Epithelial cell of esophagus (primary cell): ENCODE data around the gene CLPSL1.
A peak's percentile ranks its signal among the peaks of the same experiment; 100 is the strongest.

Experiments
- DNase-seq: peaks from one replicate; pipeline ENCODE4 v3.0.0; 2010; ENCODE audit warnings: low read depth
- H3K4me3 ChIP-seq: 2 replicates; pipeline ENCODE4 v1.5.1; 2011; ENCODE audit warnings: mild to moderate bottlenecking, low read length, control low read depth
- TF ChIP-seq, protein P1 (sequence below): IDR thresholded peaks from 2 replicates; pipeline ENCODE4 v1.5.1; 2011; ENCODE audit warnings: low read depth, mild to moderate bottlenecking, low read length, control low read depth, inconsistent platforms; ENCODE audit not compliant: insufficient read depth; ENCODE audit errors: missing control alignments

The CLPSL1 gene

GRCh38 chr6:35736982-35737412, 43.8 kb upstream of the CLPSL1 start, which contains the start of gene ARMC12:
ARMC12 (plus strand) TSS chr6:35737032; CDS start chr6:35737109, 77 bp downstream.
- TF ChIP-seq, protein P1, sequence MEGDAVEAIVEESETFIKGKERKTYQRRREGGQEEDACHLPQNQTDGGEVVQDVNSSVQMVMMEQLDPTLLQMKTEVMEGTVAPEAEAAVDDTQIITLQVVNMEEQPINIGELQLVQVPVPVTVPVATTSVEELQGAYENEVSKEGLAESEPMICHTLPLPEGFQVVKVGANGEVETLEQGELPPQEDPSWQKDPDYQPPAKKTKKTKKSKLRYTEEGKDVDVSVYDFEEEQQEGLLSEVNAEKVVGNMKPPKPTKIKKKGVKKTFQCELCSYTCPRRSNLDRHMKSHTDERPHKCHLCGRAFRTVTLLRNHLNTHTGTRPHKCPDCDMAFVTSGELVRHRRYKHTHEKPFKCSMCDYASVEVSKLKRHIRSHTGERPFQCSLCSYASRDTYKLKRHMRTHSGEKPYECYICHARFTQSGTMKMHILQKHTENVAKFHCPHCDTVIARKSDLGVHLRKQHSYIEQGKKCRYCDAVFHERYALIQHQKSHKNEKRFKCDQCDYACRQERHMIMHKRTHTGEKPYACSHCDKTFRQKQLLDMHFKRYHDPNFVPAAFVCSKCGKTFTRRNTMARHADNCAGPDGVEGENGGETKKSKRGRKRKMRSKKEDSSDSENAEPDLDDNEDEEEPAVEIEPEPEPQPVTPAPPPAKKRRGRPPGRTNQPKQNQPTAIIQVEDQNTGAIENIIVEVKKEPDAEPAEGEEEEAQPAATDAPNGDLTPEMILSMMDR = no peak
- no peak for DNase-seq
- H3K4me3 ChIP-seq = no peak within 1 kb of the TSS

- TF ChIP-seq, protein P1 = peak; percentile 80
- DNase-seq = peak; percentile 81
These were observed 43.2 kb upstream of the CLPSL1 start for GRCh38 chr6:35737413-35738211.

GRCh38 chr6:35739645-35740524, 40.9 kb upstream of the CLPSL1 start:
- TF ChIP-seq, protein P1 = no peak
- DNase-seq = no peak
- H3K4me3 ChIP-seq = no peak overlapping the region

More at GRCh38 chr6:35737413-35738211, 43.2 kb upstream of the CLPSL1 start:
- H3K4me3 ChIP-seq = no peak overlapping the region

DNA sequence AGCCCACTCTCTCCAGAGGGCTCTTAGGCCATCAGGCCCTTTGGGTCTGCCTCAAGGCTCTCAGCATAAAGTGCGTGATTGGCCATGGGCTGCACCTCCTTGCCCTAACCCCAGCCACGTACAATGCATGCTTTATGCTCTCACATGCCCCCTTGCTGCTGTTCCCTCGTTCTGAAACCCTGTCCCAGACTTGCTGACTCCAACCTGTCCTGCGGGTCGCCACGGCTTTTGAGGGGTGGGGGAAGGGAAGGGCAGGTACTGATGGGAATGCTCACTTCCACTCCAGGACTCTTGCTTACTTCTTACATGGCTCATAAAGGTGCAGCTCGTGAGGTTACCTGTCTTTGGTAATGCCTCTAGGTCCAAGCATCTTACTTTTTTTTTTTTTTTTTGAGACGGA, 38.0 kb upstream of the CLPSL1 start:
- DNase-seq = no peak
- TF ChIP-seq, protein P1 = no peak
- H3K4me3 ChIP-seq = no peak overlapping the region

- no peak for DNase-seq
- no peak overlapping the region for H3K4me3 ChIP-seq
- TF ChIP-seq, protein P1 = no peak
These were observed 35.3 kb upstream of the CLPSL1 start for GRCh38 chr6:35745509-35745908.

- H3K4me3 ChIP-seq = no peak overlapping the region
- DNase-seq = no peak
- TF ChIP-seq, protein P1 = no peak
These were observed 34.3 kb upstream of the CLPSL1 start for GRCh38 chr6:35746516-35746915.
